GM23248 (cell line): ENCODE results near the gene PSMG2.

Experiments used
- EZH2 ChIP-seq: fragments of 200-600 bp; sonication (generic); IDR thresholded peaks from 2 replicates; pipeline ENCODE4 v1.6.1; 2018; ENCODE audit warnings: antibody characterized with exemption, mild to moderate bottlenecking; ENCODE audit not compliant: insufficient read depth, poor library complexity, severe bottlenecking
- EZH2phosphoT487 ChIP-seq: fragments of 200-600 bp; sonication (generic); IDR thresholded peaks from 2 replicates; pipeline ENCODE4 v1.6.1; 2018; ENCODE audit warnings: antibody characterized with exemption, moderate library complexity, mild to moderate bottlenecking, low read depth; ENCODE audit not compliant: insufficient read depth

GRCh38 chr18:12770469-12771219, 67.8 kb downstream of the PSMG2 start:
- TF ChIP-seq EZH2 (no peak), EZH2phosphoT487 (no peak)
